KG1 (cell line): Measurements from ENCODE around the gene DTX3.
"Not testable (repeated sequence)": the region's sequence is repeated elsewhere in the genome, so short reads cannot be mapped to it uniquely, and the experiment has no call there.

Experiments
- DNase-seq: peaks from one replicate; lab custom pipeline; 2025; lab: John Stamatoyannopoulos, UW

The DTX3 gene

GRCh38 chr12:57632073-57632957, 27.7 kb downstream of the DTX3 start:
- DNase-seq: no peak

GRCh38 chr12:57632958-57633840, 28.6 kb downstream of the DTX3 start, which contains the start of gene B4GALNT1:
Gene B4GALNT1 (minus strand): TSS chr12:57633201. CDS start chr12:57632132, 1,069 bp downstream.
- DNase-seq: no peak

DNA sequence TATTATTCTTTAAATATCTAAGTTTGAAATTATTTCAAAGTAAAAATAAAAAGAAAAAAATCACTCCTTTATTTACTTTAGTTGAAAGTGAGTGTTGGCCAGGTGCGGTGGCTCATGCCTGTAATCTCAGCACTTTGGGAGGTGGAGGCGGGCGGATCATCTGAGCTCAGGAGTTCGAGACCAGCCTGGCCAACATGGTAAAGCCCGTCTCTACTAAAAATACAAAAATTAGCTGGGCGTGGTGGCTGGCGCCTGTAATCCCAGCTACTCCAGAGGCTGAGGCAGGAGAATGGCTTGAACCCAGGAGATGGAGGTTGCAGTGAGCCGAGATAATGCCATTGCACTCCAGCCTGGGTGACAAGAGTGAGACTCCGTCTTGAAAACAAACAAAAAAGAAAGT, 32.1 kb downstream of the DTX3 start:
- DNase-seq: not testable (repeated sequence)

- DNase-seq: no peak
These were observed 32.7 kb downstream of the DTX3 start for GRCh38 chr12:57637364-57637763.

DNA sequence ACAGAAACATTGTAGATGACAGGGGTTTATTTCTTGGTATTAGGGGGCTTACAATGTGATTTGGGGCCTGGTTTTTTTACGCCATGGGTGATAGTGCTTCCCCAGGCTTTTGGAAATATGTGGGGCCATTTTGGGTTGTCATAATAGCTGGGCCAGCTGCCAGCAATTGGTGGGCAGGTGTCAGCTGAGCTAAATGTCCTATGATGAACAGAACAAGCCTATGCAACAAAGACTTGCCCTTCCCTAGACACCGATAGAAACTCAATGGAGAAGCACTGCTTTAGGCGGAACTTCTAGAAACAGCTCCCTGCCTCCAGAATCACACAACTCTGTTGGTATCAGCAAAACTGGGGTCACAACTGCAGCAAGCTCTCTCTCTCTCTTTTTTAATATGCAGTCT, 33.5 kb downstream of the DTX3 start:
- DNase-seq: no peak

DNA sequence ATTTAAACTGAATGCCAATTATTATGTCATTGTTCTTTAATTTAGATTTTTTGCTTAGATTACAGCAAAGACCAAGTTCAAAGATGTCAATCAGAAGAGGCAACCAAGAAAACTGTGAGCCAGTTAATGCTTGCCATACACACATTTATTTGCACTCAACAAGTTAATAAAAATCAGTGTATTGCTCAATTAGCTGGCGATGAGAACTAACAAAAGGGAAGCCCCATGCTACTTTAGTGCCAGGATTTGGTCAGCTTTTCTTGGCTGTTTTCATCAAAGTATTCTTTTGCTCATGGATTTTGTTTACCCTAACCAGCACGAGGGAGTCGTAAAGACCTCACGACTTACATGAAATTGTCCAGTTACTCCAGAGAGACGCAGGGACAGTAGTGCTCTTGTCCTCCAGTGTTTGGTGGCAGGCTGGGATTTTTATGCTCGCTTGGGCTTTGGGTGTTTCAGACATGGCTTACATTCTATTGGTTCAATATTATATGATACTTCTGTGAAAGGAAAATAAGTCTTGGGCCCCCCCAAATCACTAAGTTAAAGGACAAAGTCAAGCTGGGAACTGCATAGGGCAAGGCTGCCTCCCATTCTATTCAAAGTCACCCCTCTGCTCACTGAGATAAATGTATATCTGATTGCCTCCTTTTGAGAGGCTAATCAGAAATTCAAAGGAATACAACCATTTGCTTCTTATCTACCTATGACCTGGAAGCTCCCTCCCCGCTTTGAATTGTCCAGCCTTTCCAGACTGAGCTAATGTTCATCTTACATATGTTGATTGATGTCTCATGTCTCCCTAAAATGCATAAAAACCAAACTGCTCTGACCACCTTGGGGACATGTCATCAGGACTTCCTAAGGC, 35.8 kb downstream of the DTX3 start:
- no peak for DNase-seq

- DNase-seq: no peak
These were observed 37.2 kb downstream of the DTX3 start for GRCh38 chr12:57641699-57642442.

DNA sequence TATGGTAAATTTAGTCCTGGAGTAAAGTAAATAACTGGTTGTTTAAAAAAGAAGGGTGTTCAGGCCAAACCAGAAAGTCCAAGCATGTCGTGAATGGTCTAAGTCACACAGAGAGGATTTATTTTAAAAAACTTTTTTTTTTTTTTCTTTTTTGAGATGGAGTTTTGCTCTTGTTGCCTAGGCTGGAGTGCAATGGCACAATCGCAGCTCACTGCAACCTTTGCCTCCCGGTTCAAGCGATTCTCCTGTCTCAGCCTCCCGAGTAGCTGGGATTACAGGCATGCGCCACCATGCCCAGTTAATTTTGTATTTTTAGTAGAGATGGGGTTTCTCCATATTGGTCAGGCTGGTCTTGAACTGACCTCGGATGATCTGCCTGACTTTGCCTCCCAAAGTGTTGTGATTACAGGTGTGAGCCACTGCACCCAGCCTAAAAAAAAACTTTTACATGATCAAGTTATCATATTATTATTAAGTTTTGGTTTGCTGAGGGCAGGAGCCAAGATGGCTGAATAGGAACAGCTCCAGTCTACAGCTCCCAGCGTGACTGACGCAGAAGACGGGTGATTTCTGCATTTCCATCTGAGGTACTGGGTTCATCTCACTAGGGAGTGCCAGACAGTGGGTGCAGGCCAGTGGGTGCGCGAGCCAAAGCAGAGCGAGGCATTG, 41.5 kb downstream of the DTX3 start:
- DNase-seq: not testable (repeated sequence)

DNA sequence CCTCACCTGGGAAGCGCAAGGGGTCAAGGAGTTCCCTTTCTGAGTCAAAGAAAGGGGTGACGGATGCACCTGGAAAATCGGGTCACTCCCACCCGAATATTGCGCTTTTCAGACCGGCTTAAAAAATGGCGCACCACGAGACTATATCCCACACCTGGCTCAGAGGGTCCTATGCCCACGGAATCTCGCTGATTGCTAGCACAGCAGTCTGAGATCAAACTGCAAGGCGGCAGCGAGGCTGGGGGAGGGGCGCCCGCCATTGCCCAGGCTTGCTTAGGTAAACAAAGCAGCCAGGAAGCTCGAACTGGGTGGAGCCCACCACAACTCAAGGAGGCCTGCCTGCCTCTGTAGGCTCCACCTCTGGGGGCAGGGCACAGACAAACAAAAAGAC, 42.0 kb downstream of the DTX3 start:
- DNase-seq: not testable (repeated sequence)

DNA sequence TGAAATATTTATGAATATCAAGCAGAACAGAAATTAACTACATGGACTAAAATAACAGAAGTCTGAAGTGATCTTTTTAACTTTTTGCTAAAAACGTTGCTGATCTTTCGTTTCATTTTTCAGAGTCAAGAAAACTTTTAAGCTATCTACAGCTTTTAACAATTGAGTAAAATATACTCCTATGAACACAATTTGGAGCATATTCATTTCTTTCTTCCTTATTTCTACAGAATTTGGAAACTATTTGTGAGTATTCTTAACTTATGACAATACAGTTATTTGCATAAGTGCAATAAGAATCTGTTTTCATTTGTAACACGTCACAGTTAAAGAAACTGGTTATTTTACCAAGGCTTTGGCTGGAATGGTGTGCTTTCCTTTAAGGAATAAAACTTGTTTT, 49.4 kb downstream of the DTX3 start:
- no peak for DNase-seq

DNA sequence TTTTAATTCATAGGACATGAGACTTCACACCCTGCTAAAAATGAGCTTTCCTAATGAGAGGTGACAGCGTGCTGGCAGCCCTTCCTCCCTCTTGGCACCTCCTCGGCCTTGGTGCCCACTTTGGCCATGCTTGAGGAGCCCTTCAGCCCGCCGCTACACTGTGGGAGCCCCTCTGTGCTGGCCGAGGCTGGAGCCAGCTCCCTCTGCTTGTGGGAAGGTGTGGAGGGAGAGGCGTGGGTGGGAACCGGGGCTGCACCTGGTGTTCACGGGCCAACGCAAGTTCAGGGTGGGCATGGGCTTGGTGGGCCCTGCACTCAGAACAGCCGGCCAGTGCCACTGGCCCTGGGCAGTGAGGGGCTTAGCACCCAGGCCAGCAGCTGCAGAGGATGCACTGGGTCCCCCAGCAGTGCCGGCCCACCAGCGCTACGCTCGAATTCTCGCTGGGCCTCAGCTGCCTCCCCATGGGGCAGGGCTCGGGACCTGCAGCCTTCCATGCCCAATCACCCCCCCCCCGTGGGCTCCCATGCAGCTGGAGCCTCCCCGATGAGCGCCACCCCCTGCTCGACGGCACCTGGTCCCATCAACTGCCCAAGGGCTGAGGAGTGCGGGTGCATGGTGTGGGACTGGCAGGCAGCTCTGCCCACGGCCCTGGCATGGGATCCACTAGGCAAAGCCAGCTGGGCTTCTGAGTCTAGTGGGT, 51.1 kb downstream of the DTX3 start:
- no peak for DNase-seq

DNA sequence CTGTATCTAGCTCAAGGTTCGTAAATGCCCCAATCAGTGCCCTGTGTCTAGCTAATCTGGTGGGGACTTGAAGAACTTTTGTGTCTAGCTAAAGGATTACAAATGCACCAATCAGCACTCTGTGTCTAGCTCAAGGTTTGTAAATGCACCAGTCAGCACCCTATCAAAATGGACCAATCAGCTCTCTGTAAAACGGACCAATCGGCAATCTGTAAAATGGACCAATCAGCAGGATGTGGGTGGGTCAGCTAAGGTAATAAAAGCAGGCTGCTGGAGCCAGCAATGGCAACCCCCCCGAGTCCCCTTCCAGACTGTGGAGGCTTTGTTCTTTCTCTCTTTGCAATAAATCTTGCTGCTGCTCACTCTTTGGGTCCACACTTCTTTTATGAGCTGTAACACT, 51.8 kb downstream of the DTX3 start:
- DNase-seq: not testable (repeated sequence)

DNA sequence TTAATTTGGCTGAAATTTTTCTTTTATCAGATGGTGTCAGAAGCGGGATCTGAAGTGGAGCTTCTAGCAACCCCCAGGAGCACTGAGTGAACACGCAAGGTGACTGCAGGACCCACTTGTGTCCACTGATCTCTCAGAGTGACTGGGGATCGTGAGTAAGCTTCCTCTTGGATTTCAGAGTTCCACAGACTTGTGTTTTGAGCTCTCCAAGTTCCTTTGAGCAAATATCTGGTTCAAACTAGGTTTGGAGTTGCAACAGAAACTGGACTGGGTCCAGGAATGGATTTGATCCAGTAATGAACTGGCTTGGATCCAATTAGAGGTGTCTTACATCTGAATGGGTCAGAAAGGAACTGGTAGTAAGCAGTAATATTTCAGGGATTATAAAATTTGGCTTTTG, 53.1 kb downstream of the DTX3 start:
- DNase-seq: no peak

GRCh38 chr12:57658890-57659289, 54.3 kb downstream of the DTX3 start:
- no peak for DNase-seq
